NCI-H345 treated with DMSO at 0.1 percent for 48 hours (cell line): ENCODE data around the gene ORAI2.

Experiments used
- DNase-seq: peaks from one replicate; lab custom pipeline; 2025; ENCODE audit not compliant: unreplicated experiment; lab: John Stamatoyannopoulos, UW

The ORAI2 gene

DNA sequence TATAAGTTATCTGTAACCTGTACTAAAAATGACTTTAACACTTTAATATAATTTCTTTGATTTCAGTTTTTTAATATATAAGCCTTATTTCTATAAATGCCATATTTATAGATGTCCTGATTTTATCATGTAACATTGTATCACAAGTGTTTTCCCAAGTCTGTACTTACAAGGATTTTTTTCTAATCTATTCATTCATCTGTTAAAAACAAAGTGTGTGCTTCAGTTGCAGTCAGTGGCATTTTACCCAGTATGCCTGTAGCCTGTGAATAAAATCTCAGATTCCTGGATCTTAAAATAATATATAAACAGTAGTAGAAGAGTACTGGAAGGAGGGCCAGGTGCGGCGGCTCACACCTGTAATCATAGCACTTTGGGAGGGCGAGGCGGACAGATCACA lies 19.8 kb upstream of the ORAI2 start:
- DNase-seq, result no peak

DNA sequence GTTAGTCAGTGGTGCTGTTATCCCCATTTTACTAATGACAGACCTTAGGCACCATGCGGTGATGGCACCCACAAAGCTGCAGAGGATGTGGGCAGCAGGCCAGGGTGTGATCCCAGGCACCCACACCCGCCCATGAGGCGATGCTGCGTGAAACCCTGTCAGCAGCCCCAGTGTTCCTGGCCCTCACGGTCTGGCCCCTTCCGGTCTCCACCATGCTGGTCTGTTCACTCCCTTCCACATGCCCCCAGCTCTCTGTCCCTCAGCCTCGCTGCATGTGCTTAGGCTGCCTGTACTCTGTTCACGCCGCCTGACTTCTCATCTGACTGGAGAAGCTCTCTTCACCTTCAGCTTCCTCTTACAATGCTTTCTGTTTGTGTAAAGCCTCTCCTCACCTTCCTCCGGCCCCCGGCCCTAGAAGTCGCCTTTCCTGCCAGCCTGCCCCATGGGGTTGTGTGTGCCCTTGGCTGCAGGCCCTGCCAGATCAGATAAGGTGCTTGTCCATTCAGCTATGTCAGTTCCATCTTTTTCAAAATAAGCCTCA lies 17.6 kb upstream of the ORAI2 start:
- DNase-seq, result no peak

DNA sequence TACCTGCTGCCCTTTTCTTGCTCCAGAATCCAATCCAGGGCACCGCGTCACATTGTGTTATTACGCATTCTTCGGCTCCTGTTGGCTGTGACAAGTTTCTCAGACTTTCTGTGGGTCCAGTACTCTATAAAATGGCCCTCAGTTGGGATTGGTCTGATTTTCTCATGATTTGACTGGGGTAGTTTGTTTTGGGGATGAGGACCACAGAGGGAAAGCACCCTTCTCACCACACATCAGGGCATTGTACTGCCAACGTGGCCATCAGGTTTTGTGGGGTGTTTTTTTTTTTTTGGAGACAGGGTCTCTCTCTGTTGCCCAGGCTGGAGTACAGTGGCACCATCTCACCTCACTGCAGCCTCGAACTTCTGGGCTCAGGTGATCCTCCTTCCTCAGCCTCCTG lies 17.0 kb upstream of the ORAI2 start:
- no peak for DNase-seq

DNA sequence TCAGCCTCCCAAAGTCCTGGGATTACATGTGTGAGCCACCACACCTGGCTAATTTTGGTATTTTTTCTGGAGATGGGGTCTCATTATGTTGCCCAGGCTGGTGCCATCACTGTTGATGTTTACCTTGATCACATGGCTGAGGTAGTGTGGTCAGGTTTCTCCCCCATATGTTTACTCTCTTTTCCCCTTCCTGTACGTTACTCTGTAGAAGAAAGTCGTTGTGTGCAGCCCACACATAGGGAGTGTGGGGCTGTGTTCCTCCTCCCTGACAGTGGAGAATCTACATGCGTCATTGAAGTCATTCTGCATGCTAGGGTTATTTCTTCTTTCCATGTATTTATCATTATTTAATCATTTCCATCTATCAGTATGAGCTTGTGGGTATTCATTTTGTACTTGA lies 16.3 kb upstream of the ORAI2 start:
- DNase-seq, result no peak

DNA sequence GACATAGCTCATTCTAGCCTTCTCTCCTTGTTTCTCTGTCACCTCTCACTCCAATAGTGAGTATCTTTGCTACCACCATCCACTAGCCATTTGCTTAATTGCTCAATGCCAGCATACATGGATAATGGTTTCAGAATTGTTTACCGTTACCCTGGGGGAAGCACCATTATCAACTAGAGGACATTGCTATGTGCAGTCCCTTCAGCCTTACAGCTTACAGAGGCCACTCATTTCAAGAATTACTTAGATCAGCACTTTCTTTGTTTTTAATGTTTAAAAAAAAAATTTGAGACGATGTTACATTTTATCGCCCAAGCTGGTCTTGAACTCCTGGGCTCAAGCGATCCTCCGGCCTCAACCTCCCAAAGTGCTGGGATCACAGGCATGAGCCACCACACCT lies 14.8 kb upstream of the ORAI2 start:
- no peak for DNase-seq

DNA sequence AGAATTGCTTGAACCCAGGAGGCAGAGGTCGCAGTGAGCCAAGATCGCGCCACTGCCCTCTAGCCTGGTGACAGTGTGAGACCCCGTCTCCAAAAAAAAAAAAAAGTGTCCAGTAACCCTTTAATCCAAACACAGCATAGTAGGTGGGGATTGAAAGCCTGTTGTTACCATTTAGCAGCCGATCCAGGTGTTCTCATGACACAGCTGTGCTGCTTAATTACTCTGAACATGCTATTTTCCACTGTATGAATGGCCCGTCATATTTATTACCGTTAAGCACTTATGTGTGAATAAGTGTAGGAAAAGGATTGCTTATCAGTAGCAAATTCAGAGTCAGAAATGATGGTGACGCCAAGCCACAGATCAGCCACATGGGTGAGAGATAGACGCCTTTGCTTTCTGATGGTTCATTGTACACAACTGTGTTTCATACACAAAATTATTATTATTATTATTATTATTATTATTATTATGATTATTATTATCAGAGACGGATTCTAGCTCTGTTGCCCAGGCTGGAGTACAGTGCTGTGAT lies 11.6 kb upstream of the ORAI2 start:
- no peak for DNase-seq

DNA sequence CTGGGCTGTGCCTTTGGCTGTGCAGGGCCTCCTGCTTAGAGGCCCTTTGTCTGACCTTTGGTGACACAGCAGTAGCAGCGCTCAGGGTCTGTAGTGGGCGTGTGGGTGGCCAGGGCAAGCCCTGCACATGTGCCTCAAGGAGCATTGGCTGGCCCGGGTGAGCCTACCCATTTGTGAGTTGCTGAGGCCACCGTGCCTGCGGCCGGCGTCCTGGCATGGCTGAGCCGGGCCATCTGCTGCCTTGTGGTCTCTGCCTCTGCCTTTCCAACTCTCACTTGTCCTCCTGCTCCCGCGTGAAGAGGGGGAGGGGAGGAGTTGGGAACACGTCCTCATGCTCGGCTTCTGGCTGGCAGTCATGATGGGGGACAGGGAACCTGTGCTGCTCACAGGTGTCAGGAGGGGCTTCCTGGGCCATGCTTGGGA lies 9.2 kb upstream of the ORAI2 start:
- DNase-seq, result no peak

DNA sequence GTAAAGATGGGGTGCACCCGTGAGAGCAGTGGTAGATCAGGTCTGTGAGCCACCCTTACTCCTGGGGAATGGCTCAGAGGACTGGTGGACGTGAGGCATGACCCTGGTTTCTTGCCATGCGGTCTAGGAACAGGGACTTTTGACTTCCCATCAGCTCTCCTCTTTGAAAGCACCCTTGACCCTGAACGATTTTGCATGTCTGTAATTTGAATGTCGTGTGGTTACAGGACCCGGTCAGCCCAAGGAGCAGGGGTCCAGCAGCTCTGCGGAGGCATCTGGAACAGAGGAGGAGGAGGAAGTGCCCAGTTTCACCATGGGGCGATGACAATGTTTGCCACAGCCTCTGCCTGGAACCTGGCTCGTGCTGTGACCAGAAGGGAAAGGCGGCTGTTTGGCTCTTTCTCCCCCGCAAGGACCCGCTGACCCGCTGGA lies 8.6 kb upstream of the ORAI2 start:
- DNase-seq, result no peak

DNA sequence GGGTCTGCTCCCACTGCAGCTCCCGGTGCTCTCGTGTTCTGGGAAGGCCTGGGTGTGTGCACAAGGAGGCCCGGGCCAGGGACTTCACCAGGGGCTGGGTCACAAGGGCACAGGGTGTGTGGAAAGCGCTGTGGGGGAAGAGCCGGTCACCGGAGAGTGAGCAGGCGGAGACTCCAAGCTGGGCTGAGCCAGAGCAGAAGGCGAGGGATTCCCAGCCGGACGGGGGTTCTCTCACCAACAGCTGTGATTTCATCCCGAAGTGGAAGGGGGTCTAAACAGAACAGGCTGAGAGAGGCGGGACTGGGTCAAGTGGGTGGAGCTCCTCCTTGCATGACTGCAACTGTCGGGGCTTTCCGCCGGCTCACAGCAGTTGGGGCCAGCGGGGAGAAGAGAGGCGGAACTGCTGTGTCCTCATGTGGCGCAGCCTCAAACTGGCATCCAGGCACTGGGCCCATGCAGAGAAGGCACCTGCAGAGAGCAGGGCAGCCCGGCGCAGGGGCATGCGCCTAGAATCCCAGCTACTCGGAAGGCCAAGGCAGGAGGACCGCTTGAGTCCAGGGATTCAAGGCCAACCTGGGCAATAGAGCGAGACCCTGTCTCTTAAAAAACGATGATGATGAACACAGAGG lies 7.6 kb upstream of the ORAI2 start:
- DNase-seq, result no peak

DNA sequence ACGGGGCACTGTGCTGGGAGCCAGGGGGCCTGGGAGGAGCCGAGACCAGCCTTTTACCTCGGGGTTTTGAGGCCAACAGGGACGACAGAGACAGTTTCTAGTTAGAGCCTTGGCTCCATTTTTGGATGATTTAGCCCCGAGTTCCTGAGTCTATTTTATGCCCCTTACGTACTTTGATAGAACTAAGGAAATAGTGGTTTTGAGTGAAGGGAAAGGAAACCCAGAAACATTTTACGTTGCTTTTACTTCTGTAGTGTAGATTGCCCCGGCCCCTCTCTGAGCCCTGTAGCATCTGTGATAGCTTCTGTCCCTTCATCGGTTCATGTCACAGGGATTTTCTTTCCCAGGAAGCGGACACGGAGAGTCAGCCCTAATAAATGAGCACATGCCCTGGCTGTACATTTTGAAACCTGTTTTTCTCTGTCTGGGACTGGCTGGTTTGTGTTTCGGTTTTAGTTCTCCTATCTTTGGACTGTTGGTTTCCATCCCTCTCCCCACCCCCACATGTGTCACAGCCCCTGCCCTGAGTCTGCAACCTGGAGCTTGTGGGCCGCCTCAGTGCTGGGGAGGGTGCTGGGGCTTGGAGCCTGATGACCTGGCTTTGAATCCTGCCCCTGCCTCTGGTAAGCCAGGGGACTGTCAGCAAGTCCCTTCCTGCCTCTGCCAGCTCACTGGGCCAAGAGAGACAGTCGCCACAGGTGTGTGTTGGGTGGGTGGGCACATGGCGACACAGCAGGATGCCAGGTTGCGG lies 6.9 kb upstream of the ORAI2 start:
- no peak for DNase-seq

DNA sequence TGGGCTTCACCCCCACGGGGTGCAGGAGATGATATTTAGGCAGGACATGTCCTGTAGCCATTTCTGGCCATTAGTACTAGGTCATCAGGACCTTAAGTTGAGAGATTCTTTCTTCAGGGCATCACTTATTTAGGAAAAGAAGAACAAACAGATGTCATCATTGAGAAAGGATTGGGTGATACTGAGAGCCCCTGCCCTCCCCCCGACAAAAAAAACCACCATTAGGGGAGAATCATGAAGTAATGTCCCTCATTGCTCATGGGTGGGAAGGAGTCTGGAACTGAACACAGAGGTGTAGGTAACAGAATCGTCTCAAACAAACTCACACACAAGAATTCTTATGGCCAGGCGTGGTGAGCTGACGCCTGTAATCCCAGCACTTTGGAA lies 6.4 kb upstream of the ORAI2 start:
- no peak for DNase-seq

DNA sequence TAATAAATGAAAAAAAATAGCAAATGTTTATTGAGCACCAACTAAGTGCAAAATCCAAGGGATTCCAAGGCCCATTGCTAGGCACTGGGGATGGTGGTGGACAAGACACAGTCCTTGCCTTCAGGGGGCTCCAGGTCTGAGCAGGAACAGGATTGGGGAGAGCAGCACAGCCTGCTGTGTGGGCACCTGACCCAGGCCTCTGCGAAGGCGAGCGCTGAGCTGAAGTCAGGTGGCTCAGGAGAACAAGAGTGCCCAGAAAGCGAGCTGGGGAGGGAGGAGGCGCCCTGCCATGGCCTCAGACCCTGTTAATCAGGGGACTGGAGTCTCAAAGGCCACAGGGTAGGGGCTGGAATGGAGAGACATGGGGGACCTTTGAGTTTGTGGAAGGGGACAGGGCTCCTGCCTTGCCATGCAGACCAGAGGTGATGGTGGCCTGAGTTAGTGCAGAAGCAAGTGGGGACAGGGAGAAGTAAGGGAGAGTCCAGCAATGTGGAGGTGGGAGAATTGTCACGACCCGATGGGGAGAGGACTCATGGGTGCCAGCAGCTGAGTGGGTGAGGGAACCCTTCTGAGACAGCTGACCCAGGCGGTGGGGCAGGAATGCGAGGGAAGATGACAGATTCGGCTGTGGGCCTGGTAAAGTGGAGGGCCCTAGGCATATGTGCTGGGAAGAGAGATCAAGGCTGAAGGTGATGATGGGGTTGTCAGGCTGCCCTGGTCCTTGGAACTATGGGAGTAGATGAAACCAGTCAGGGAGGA lies 4.1 kb upstream of the ORAI2 start:
- no peak for DNase-seq

DNA sequence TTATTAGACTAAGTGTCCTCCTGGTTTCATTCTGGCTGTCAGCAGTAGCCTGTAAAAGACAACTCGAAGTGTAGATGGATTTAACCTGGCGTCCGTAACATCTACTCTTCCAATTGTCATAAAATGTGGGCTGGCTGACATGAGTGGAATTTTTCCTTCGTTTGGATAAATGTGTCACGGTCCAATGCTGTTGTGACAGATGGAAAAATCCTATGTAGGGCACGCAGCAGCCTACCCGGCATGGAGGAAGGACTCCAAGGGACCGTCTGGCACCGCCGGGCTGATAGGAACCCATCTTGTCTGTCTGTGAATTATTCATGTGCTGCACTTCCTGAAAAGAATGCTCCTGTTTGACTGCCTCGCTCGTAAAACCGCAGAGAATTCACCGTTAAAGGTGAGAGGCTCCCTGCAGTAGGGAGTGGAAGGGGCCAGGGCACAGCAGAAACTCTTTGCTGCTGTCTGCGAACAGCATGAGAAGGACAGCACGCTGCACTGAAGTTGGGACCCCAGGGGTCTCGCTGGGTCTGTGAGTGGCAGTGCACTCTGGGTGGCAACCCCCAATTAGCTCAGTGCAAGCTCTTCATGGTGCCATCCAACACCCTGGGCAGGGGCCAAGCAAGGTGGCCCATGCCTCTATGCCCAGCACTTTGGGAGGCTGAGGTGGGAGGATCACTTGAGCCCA lies 1.6 kb upstream of the ORAI2 start:
- peak; percentile 15 for DNase-seq

DNA sequence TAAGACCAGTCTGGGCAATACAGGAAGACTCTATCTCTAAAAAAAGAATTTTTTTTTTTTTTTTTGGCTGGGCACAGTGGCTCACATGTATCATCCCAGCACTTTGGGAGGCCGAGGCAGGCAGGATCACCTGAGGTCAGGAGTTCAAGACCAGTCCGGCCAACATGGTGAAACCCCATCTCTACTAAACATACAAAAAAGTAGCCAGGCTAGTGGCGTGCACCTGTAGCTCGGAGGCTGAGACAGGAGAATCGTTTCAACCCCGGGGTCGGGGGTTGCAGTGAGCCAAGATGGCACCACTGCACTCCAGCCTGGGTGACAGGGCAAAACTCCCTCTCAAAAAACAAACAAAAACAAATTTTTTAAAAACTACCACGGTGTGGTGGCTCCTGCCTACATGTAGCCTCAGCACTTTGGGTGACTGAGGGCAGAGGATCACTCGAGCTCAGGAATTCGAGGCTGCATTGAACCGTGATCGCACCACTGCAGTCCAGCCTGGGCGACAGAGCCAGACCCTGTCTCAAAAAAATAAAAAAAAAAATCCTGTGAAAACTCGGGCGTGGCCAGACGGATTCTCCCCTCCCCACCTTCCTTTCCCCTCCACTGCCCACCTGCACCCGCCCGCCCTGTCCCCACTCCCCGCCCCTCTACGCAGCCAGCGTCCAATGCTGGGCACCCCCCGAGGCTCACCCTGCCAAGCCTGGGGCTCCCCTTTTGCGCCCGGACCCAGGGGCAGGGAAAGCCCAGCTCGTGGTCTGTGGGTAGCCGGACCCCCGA lies 745 bp upstream of the ORAI2 start:
- no peak for DNase-seq

DNA sequence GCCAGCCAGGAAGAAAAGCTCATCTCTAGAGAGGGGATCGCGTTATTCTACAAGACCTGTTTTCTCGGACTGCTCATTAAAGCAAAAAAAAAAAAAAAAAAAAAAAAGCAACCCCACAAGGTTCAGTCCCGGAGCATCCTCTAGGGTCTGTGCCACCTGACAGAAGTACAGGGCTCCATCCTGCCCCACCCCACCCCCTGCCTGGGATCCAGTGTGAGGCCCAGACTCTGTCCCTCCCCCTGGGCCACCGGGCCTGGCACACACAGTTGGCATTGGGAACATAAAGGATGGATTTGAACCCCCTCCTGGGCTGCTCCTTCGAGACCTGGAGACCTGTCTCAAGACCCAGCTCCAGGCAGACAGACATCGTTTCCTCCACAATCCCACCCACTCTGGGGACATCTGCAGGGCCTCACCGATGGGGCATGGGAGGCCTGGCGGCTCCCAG lies 688 bp downstream of the ORAI2 start:
- DNase-seq, result no peak

DNA sequence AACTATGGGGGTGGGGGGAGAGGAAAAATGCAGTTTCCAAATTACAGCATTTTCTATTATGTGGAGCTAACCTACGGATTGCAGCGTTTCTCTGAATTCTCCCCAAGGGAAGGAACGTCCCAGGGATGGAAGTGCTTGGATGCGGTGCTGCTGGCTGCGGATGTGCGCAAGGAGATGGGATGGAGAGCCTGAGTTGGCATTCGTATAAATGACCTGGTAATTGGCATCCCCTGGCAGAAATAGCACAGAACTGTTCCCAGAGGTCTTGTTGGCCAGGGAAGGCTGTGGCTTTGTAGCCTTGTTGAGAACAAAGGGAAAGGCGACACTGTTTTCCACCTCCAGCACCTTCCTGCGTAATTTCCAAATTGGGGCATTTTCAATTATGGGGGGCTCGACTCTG lies 2.7 kb downstream of the ORAI2 start:
- DNase-seq, result no peak

DNA sequence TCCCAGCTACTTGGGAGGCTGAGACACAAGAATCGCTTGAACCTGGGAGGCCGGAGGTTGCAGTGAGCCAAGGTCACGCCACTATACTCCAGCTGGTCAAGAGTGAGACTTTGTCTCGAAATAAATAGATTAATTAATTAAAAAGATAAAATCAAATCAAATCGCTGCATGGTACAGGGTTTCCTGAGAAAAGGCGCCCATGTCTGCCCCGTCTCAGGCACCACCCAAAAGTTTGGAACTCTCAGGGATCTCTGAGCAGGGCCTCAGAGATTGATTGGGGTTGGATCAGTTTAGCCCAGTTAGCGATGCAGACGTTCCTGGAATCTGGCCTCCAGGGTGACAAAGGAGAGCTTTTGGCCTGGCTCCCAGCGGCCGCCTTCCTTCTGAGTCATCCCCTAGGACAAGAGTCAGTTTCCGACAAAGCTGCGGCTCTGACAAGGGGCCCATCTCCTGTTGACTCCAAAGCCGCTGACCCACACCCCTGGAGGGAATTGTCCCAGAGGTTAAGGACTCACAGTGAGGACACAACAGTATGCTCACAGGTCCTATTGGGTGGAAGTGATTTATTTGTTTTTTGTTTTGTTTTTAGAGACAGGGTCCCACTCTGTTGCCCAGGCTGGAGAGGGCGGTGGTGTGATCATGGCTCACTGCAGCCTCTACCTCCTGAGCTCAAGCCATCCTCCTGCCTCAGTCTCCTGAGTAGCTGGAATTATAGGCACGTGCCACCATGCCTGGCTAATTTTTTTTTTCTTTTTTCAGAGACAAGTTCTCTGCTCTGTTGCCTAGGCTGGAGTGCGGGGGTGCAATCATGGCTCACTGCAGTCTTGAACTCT lies 6.8 kb downstream of the ORAI2 start:
- no peak for DNase-seq

DNA sequence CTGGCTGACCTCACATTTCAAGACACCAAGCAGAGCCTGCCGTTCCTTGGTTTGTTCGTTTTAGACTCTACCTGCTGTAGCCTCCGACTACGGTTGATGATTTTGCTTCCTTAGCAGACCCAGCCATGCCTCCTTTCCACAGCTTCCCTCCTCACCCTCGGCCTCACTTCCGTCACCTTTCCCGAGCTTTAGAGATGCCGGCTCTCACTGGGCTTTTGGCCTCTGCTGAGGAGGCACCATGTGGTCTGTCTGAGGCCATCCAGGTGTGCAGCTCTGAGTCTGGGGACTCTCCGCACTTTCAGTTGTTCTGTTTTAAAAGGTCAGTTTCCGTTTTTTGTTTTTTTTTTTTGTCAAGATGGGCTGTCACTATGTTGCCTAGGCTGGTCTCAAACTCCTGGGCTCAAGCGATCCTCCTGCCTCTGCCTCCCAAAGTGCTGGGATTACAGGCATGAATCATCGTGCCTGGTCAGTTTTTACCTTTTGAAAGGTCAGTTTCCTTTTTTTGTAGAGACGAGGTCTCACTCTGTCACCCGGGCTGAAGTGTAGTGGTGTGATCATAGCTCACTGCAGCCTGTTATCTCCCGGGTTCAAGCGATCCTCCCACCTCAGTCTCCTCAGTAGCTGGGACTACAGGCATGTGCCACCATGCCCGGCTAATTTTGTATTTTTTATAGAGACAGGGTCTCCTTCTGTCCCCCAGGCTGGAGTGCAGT lies 11.7 kb downstream of the ORAI2 start:
- DNase-seq, result no peak

DNA sequence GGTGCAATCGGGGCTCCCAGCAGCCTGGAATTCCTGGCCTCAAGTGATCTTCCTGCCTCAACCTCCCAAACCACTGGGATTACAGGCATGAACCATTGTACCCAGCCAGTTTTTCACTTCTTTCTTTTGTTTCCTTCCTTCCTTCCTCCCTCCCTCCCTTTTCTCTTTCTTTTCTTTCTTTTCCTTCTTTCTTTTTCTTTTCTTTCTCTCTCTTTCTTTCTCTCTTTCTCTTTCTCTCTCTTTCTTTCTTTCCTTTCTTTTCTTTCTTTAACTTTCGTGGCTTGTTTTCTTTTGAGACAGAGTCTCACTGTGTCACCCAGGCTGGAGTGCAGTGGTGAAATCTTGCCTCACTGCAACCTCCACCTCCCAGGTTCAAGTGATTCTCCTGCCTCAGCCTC lies 12.3 kb downstream of the ORAI2 start:
- no peak for DNase-seq
